ENCODE data around the gene MRPL20.

- TF ChIP-seq, protein P1, sequence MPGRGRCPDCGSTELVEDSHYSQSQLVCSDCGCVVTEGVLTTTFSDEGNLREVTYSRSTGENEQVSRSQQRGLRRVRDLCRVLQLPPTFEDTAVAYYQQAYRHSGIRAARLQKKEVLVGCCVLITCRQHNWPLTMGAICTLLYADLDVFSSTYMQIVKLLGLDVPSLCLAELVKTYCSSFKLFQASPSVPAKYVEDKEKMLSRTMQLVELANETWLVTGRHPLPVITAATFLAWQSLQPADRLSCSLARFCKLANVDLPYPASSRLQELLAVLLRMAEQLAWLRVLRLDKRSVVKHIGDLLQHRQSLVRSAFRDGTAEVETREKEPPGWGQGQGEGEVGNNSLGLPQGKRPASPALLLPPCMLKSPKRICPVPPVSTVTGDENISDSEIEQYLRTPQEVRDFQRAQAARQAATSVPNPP (IDR thresholded peaks at IDR 0.05; ENCODE audit: borderline replicate concordance, insufficient read depth, insufficient read length) = no peak
- no peak for TF ChIP-seq ZBED1 (IDR thresholded peaks at IDR 0.05)
- no peak for TF ChIP-seq SMARCA5 (IDR thresholded peaks at IDR 0.05)
- no peak for TF ChIP-seq CBX2 (IDR thresholded peaks at IDR 0.05; ENCODE audit: insufficient read depth, low read length, poor library complexity, severe bottlenecking)
- no peak for TF ChIP-seq ARID4B (CRISPR knock-in tag; IDR thresholded peaks at IDR 0.05)
- TF ChIP-seq, protein P2, sequence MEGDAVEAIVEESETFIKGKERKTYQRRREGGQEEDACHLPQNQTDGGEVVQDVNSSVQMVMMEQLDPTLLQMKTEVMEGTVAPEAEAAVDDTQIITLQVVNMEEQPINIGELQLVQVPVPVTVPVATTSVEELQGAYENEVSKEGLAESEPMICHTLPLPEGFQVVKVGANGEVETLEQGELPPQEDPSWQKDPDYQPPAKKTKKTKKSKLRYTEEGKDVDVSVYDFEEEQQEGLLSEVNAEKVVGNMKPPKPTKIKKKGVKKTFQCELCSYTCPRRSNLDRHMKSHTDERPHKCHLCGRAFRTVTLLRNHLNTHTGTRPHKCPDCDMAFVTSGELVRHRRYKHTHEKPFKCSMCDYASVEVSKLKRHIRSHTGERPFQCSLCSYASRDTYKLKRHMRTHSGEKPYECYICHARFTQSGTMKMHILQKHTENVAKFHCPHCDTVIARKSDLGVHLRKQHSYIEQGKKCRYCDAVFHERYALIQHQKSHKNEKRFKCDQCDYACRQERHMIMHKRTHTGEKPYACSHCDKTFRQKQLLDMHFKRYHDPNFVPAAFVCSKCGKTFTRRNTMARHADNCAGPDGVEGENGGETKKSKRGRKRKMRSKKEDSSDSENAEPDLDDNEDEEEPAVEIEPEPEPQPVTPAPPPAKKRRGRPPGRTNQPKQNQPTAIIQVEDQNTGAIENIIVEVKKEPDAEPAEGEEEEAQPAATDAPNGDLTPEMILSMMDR (IDR thresholded peaks at IDR 0.05 in 2 of 3, conservative IDR thresholded peaks at IDR 0.05 in 1 of 3; ENCODE audit: insufficient read depth in 2 of 3, low read depth in 1 of 3, low read length in 3 of 3) = no peak
These were observed 25.8 kb downstream of the MRPL20 start for GRCh38 chr1:1381294-1381693.
